Naive thymus-derived CD4-positive, alpha-beta T cell (primary cell): ENCODE measurements around the gene RASA3. TPM values are rescaled to one million over a fixed set of nuclear protein-coding genes. Genes with fewer than 3 reads are reported as not detected.

Experiments used
- ATAC-seq: fragments of 150-1000 bp; cut with Tn5 transposase; 2 replicates; pipeline ENCODE4 v1.10.0; 2021; ENCODE audit warnings: mild to moderate bottlenecking, moderate library complexity
- CTCF ChIA-PET: fragments of 350-600 bp; sonication (Branson Sonifier 250); formaldehyde crosslinking; loops from one replicate; lab custom pipeline; 2021; ENCODE audit warnings: antibody characterized with exemption; lab: Charles Lee
- POLR2A ChIA-PET: fragments of 350-600 bp; sonication (Branson Sonifier 250); formaldehyde crosslinking; loops from one replicate; lab custom pipeline; 2021; ENCODE audit warnings: antibody characterized with exemption, inconsistent platforms; lab: Charles Lee
- DNase-seq, 9 donors: peaks; one replicate each; pipeline versions ENCODE4 v3.0.0 to v3.0.0-alpha.2; 2020 to 2022; ENCODE audit warnings: mixed read lengths in 1 of 9
- H3K27ac ChIP-seq: one replicate; pipeline ENCODE4 v1.7.0; 2013; ENCODE audit warnings: mild to moderate bottlenecking, low read depth, low read length, moderate library complexity
- H3K27me3 ChIP-seq, 2 donors: one replicate each; pipeline ENCODE4 v1.7.0; 2013; ENCODE audit warnings: low read length in 2 of 2, mild to moderate bottlenecking in 2 of 2, moderate library complexity in 2 of 2; ENCODE audit not compliant: control insufficient read depth in 2 of 2, insufficient read depth in 2 of 2
- H3K36me3 ChIP-seq, 3 experiments: 1 replicate in 2 of 3; 2 replicates in 1 of 3; pipeline ENCODE4 v1.7.0; 2013; ENCODE audit warnings: low read length in 3 of 3, mild to moderate bottlenecking in 3 of 3, moderate library complexity in 1 of 3; ENCODE audit not compliant: insufficient read depth in 3 of 3, control insufficient read depth in 2 of 3
- H3K4me1 ChIP-seq, 2 donors: one replicate each; pipeline ENCODE4 v1.7.0; 2013; ENCODE audit warnings: low read length in 2 of 2, mild to moderate bottlenecking in 2 of 2, moderate library complexity in 1 of 2; ENCODE audit not compliant: control insufficient read depth in 2 of 2, insufficient read depth in 2 of 2
- H3K4me3 ChIP-seq: 2 replicates; pipeline ENCODE4 v1.7.0; 2013; ENCODE audit warnings: mild to moderate bottlenecking, low read length
- H3K9me3 ChIP-seq, 3 experiments: 1 replicate in 2 of 3; 2 replicates in 1 of 3; pipeline ENCODE4 v1.7.0; 2013; ENCODE audit warnings: low read length in 3 of 3; ENCODE audit not compliant: control insufficient read depth in 2 of 3
- H3K27ac Mint-ChIP-seq, 9 donors: one replicate each; pipeline ENCODE4 v1.8.0; 2020 to 2022; ENCODE audit warnings: mixed read lengths in 9 of 9, mild to moderate bottlenecking in 8 of 9, moderate library complexity in 5 of 9, inconsistent platforms in 2 of 9
- H3K27me3 Mint-ChIP-seq, 5 donors: one replicate each; pipeline ENCODE4 v1.8.0; 2021 to 2022; ENCODE audit warnings: mixed read lengths in 5 of 5, mild to moderate bottlenecking in 1 of 5
- H3K36me3 Mint-ChIP-seq, 5 donors: one replicate each; pipeline ENCODE4 v1.8.0; 2020 to 2022; ENCODE audit warnings: mixed read lengths in 5 of 5, mild to moderate bottlenecking in 3 of 5, inconsistent platforms in 1 of 5
- H3K4me1 Mint-ChIP-seq, 7 donors: one replicate each; pipeline ENCODE4 v1.8.0; 2020 to 2022; ENCODE audit warnings: mixed read lengths in 7 of 7, mild to moderate bottlenecking in 3 of 7, inconsistent platforms in 1 of 7
- H3K4me3 Mint-ChIP-seq, 10 donors: one replicate each; pipeline ENCODE4 v1.8.0; 2020 to 2022; ENCODE audit warnings: mild to moderate bottlenecking in 10 of 10, mixed read lengths in 10 of 10, moderate library complexity in 6 of 10, inconsistent platforms in 2 of 10
- H3K9me3 Mint-ChIP-seq, 11 donors: one replicate each; pipeline ENCODE4 v1.8.0; 2020 to 2022; ENCODE audit warnings: mixed read lengths in 11 of 11, mild to moderate bottlenecking in 4 of 11, inconsistent platforms in 1 of 11, moderate library complexity in 1 of 11
- intact Hi-C, 2 donors: fragments of 100-400 bp; cut with micrococcal nuclease; formaldehyde crosslinking; loops; one replicate each; pipeline ENCODE4 v1.15.1; 2023
- polyA plus RNA-seq, 2 donors: library from polyadenylated mRNA; unstranded; fragments of 300-500 nt; fragmentation: Illumina TruSeq; gene quantifications; one replicate each; pipeline ENCODE4 v1.2.3, GENCODE V29; 2021
- total RNA-seq, 6 experiments: library from RNA in 5 of 6; stranded (reverse) in 5 of 6; gene quantifications; 1 replicate in 5 of 6; 2 replicates in 1 of 6; pipeline ENCODE4 v1.2.3 and lab custom pipeline; 2021 to 2026

RASA3 gene
- total and polyA plus RNA-seq, 7 experiments from 2014 or later = 109 to 227 (median 195) TPM

DNA sequence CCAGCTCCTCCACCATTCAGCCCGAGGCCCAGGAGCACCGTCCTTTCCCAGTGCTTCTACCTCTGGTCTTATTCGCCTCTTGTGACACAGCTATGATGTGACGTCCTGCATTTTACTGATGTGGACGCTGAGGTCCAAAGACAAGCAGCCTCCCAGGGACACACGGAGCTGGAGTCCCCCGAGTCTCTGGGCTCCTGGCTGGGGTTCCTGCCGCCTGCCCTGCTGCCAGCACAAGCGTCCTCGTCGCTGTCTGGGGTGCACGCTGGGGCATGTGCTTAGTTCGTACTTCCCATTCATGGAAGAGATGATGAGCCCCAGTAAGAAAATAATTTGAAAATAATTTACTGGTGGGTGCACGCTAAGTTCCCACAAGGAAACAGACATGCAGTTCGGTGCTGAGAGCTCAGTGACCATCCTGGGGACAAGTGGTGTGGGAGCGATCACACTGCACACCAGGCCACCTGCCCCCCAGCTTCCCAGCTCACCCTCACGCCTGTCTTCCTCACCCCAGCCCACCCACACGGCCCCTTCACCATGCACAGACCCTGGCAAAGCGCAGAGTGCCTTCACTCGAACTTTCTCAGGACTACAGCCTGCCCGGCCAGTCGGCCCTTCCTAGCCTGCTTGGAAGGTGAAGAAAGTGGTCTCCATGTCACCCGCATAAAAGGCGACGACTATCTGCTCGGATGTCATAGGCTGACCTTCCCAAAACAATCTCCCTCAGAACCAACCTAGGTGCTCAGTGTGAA lies 32.4 kb upstream of the RASA3 start:
- Mint-ChIP-seq H3K27me3 (peaks cover 0 to 43% (median 0%) of the 10 kb centered on the region in 5 donors), H3K4me3 (peak overlapping the region in 2 of 10 donors; percentile 50 to 74), H3K27ac (peak overlapping the region in 6 of 9 donors; percentile 29 to 99 (median 86)), H3K9me3 (peaks cover 0 to 9% (median under 1%) of the 10 kb centered on the region in 11 donors), H3K36me3 (peaks cover 0 to 27% (median 3%) of the 10 kb centered on the region in 5 donors), H3K4me1 (peaks cover 52 to 88% (median 87%) of the 10 kb centered on the region in 7 donors)
- Histone ChIP-seq H3K9me3 (no peaks in the 10 kb centered on the region), H3K36me3 (no peaks in the 10 kb centered on the region), H3K4me3 (no peak overlapping the region), H3K4me1 (peaks cover 25 to 66% of the 10 kb centered on the region in 2 donors), H3K27ac (no peak overlapping the region), H3K27me3 (no peaks in the 10 kb centered on the region)
- ChIA-PET CTCF (interaction anchor here (0.6 kb wide), 1 partner anchor 34 kb away, joined by 4 read pairs; no protein-coding TSS in a partner anchor), POLR2A (interaction anchor here (1.0 to 10.7 kb wide), 9 partner anchors 9 to 61 kb away, joined by 3 to 100 read pairs (median 8); no protein-coding TSS in a partner anchor)
- DNase-seq (no peak), ATAC-seq (no peak)
- intact Hi-C loops = loop anchor here in 1 of 2 donors (5.0 kb wide), 1 partner anchor 33 kb away; the partner anchor contains the start of gene RASA3

DNA sequence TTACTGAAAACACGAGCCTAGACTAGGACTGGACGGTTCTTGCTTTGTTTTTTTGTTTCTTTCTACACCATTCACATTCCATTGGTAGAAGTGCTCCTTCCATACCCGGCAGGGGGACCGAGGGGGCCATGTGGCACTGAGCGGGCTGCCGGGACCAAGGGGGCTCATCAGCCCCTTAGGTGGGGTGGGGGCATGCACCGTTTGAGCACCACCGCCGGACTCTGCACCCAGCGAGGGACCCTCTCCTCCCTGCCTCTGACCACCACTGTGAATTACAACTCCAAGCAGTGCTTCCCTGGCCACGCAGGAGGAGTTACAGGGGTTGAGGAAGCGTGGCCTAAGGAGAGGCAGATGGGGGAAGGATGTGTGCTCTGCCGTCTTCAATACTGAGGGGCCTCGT lies 31.6 kb upstream of the RASA3 start:
- DNase-seq (no peak), ATAC-seq (no peak)
- intact Hi-C loops = no loop called here
- H3K27ac ChIP-seq = no peak overlapping the region
- H3K27me3 ChIP-seq = no peaks in the 10 kb centered on the region
- POLR2A ChIA-PET = interaction anchor here (1.0 to 10.7 kb wide), 6 partner anchors 10 to 59 kb away, joined by 4 to 100 read pairs (median 16); no protein-coding TSS in a partner anchor
- Mint-ChIP-seq H3K4me1 (peaks cover 59 to 94% (median 93%) of the 10 kb centered on the region in 7 donors), H3K9me3 (peaks cover 0 to 12% (median 3%) of the 10 kb centered on the region in 11 donors), H3K36me3 (peaks cover 0 to 34% (median 5%) of the 10 kb centered on the region in 5 donors), H3K27ac (peak overlapping the region; percentile 29 to 99 (median 83)), H3K27me3 (peaks cover 0 to 45% (median 0%) of the 10 kb centered on the region in 5 donors), H3K4me3 (peak overlapping the region in 4 of 10 donors; percentile 16 to 59 (median 42))
- CTCF ChIA-PET = interaction anchor here (2.7 kb wide), 1 partner anchor 16 kb away, joined by 12 read pairs; no protein-coding TSS in a partner anchor
- no peak overlapping the region for H3K4me3 ChIP-seq
- no peaks in the 10 kb centered on the region for H3K9me3 ChIP-seq
- no peaks in the 10 kb centered on the region for H3K36me3 ChIP-seq
- peaks cover 28 to 66% of the 10 kb centered on the region in 2 donors for H3K4me1 ChIP-seq

DNA sequence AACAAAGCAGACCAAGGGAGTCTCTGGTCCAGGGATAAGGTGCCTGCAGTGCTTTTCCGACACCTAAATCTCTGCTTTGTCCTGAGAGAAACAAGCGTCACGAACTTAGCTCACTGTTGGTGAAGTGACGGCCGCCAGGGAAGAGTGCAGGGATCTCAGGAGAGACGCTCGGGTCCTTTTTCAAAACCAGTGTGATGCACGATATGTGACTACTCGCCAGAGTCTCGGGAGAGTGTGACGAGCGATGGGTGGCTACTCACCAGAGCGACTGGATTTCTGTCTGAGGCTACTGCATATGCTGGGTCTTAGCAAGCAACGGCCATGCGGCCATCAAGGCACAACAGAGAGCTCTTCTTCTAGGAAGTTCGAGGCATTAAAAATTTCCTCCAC lies 30.1 kb upstream of the RASA3 start:
- ATAC-seq = no peak
- Mint-ChIP-seq H3K4me3 (peak overlapping the region; percentile 25 to 92 (median 84)), H3K36me3 (peaks cover 0 to 42% (median 5%) of the 10 kb centered on the region in 5 donors), H3K4me1 (peaks cover 61 to 95% (median 92%) of the 10 kb centered on the region in 7 donors), H3K9me3 (peaks cover 0 to 12% (median 0%) of the 10 kb centered on the region in 11 donors), H3K27me3 (peaks cover 0 to 42% (median 0%) of the 10 kb centered on the region in 5 donors), H3K27ac (peak overlapping the region; percentile 66 to 99 (median 96))
- CTCF ChIA-PET = interaction anchor here (0.9 to 2.7 kb wide), 6 partner anchors 14 to 64 kb away, joined by 3 to 13 read pairs (median 6); no protein-coding TSS in a partner anchor
- Histone ChIP-seq H3K27ac (peak overlapping the region; percentile 73), H3K36me3 (no peaks in the 10 kb centered on the region), H3K4me3 (peak overlapping the region; percentile 45), H3K4me1 (peaks cover 36 to 65% of the 10 kb centered on the region in 2 donors), H3K27me3 (no peaks in the 10 kb centered on the region), H3K9me3 (no peaks in the 10 kb centered on the region)
- POLR2A ChIA-PET = interaction anchor here (0.6 to 10.7 kb wide), 19 partner anchors 8 to 159 kb away, joined by 3 to 100 read pairs (median 5); partner anchors contain the start of genes CFAP97D2 and RASA3
- intact Hi-C loops = loop anchor here in 1 of 2 donors (1.0 to 2.0 kb wide), 3 partner anchors 14 to 22 kb away; partner anchors contain the start of gene CFAP97D2
- DNase-seq = no peak

DNA sequence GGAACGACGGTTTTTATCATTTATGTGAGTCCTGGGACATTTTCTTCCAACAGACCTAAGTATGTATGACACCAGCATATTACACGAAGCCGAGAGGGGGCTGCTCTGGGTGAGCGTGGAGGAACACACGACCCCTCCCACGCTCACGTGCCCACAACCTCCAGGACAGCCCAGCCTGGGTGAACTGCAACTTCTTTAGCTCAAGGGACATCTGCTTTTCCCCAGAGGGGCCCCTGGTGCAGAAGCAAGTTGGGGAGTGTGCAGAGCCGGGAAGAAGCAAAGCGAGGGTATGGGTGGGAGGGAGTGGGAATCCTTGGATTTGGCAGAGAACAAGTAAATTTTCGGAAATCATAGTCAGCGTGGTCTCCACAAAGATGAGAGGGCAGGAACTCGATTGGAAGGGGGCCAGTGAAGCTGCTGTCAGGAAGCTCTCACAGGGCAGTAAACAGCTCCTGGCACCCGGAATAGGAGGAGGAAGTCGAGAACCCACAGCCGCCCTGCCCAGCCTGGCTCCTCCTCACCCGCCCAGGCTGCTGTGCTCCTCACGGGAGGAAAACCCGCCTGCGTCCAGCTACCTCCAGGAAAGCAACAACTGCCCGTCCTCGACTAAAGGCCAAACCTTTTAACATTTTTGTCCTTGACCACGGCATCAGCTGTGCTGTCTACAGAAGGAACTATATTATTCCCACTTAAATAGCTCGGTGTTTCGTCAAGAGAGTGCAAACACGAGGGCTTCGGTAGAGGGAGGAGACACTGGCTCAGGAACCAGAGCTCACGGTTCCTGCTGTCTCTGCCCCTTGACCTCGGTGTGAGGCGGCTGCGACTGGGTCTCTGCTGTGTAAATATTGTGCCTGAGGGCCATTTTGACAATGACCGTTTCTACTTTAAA lies 29.5 kb upstream of the RASA3 start:
- Mint-ChIP-seq H3K4me1 (peaks cover 59 to 95% (median 92%) of the 10 kb centered on the region in 7 donors), H3K4me3 (peak overlapping the region; percentile 76 to 92 (median 84)), H3K9me3 (peaks cover 0 to 12% (median 0%) of the 10 kb centered on the region in 11 donors), H3K36me3 (peaks cover 0 to 44% (median 5%) of the 10 kb centered on the region in 5 donors), H3K27me3 (peaks cover 0 to 36% (median 0%) of the 10 kb centered on the region in 5 donors), H3K27ac (peak overlapping the region; percentile 66 to 99 (median 96))
- Histone ChIP-seq H3K36me3 (no peaks in the 10 kb centered on the region), H3K27me3 (no peaks in the 10 kb centered on the region), H3K9me3 (no peaks in the 10 kb centered on the region), H3K27ac (peak overlapping the region; percentile 73), H3K4me1 (peaks cover 43 to 65% of the 10 kb centered on the region in 2 donors), H3K4me3 (peak overlapping the region; percentile 45)
- ATAC-seq (peak; percentile 81), DNase-seq (peak in 5 of 9 donors; percentile 41 to 61 (median 59))
- POLR2A ChIA-PET = interaction anchor here (0.6 to 10.7 kb wide), 21 partner anchors 9 to 160 kb away, joined by 3 to 100 read pairs (median 5); partner anchors contain the start of genes CFAP97D2 and RASA3
- intact Hi-C loops = loop anchor here in 1 of 2 donors (1.0 to 2.0 kb wide), 3 partner anchors 14 to 21 kb away; partner anchors contain the start of gene CFAP97D2
- CTCF ChIA-PET = interaction anchor here (0.8 to 2.7 kb wide), 7 partner anchors 14 to 64 kb away, joined by 3 to 13 read pairs (median 4); no protein-coding TSS in a partner anchor

DNA sequence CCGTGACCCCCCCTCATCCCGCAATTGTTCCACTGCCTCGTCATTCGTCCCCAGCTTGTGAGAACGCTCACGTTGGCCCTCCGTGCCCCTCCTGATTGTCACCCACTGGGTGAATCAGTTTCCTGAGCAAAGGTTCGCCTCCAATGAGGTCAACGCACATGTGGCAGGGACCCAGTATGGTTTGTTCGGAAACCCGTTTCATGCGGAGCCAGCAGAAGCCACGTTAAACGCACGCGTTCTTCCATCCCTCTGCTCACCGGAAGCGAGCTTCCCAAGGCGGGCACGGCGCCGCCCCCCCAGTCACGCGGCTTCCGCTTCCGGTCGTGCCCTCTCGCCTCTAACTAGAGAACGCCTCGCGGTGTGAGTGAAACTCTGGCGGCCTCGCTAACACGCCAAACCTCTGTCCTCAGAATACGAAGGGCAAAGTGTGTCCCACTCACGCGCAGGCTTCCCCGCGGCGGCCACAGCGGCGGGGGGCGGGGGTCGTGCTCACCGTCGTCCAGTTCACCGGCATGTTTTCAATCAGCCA lies 28.7 kb upstream of the RASA3 start:
- H3K4me1 ChIP-seq = peaks cover 49 to 64% of the 10 kb centered on the region in 2 donors
- H3K9me3 ChIP-seq = no peaks in the 10 kb centered on the region
- ChIA-PET POLR2A (interaction anchor here (1.0 to 10.7 kb wide), 12 partner anchors 10 to 119 kb away, joined by 3 to 100 read pairs (median 14); partner anchors contain the start of gene RASA3), CTCF (interaction anchor here (0.8 to 2.2 kb wide), 4 partner anchors 13 to 65 kb away, joined by 3 to 13 read pairs (median 6); no protein-coding TSS in a partner anchor)
- no peak for DNase-seq
- Mint-ChIP-seq H3K4me1 (peaks cover 66 to 95% (median 92%) of the 10 kb centered on the region in 7 donors), H3K27ac (peak overlapping the region in 8 of 9 donors; percentile 58 to 99 (median 96)), H3K9me3 (peaks cover 0 to 16% (median 2%) of the 10 kb centered on the region in 11 donors), H3K27me3 (peaks cover 0 to 40% (median 0%) of the 10 kb centered on the region in 5 donors), H3K36me3 (peaks cover 0 to 49% (median 5%) of the 10 kb centered on the region in 5 donors), H3K4me3 (peak overlapping the region in 9 of 10 donors; percentile 76 to 92 (median 85))
- no peak overlapping the region for H3K4me3 ChIP-seq
- no peak for ATAC-seq
- no peaks in the 10 kb centered on the region for H3K36me3 ChIP-seq
- H3K27me3 ChIP-seq = no peaks in the 10 kb centered on the region
- peak overlapping the region; percentile 73 for H3K27ac ChIP-seq
- intact Hi-C loops = no loop called here
